ENCODE measurements around the gene ICA1.
"Not testable (repeated sequence)": the region's sequence is repeated elsewhere in the genome, so short reads cannot be mapped to it uniquely, and the experiment has no call there.

The ICA1 gene

GRCh38 chr7:8089036-8089780 lies 172.8 kb downstream of the ICA1 start:
- ATAC-seq, result no peak

DNA sequence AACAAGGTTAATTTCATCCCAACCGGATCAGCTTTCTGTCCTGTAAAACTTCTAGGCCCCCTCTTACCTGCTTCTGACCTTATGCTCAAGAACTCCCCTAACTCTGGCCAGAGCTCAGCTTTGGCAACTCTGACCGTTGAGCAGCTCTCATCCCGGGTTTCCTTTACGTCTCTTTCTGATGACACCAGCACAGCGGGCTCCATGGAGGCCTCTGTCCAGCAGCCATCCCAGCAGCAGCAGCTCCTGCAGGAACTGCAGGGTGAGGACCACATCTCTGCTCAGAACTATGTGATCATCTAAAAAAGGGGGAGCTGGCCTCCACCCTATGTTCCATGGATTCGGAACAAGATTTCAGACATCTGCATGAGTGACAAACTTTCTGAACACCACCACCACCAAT lies 175.7 kb downstream of the ICA1 start:
- ATAC-seq, result no peak

DNA sequence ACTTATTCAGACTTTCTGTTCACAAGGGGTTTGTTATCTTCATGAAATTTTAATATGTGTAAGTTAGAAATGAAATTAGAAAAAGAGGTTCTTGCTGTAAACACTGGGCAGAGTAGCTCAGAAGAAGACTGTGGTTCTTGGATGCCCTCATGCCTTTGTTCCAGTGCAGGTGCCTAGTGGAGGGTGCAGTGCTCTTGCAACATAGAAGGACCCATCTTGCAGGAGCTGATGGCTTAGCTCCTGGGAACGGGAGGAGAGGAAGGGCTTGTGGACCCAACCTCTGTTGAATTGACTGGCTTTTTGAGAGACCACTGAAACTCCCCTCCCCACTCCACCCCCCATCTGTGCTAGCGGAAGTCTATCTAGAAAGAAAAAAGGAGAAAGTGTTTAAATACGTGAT lies 176.5 kb downstream of the ICA1 start:
- no peak for ATAC-seq

GRCh38 chr7:8084836-8085235 lies 177.1 kb downstream of the ICA1 start:
- no peak for ATAC-seq

DNA sequence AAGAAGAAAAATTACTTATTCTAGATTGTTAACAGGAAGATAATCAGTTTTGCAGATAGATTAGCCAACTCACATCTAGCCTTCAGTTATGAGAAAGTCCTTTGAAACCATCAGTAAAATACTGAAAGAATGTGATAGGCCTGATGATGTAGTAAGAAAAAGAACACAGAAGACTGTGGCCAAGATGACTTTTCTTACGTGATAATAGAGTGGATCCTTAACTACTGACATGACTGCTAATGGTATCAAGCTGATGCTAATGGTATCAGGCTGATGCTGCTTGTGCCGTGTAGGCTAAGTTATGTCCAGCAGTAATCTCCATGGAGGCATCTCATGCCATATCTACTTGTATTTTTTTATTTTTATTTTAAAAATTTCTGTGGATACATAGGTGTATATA lies 179.2 kb downstream of the ICA1 start:
- no peak for ATAC-seq

DNA sequence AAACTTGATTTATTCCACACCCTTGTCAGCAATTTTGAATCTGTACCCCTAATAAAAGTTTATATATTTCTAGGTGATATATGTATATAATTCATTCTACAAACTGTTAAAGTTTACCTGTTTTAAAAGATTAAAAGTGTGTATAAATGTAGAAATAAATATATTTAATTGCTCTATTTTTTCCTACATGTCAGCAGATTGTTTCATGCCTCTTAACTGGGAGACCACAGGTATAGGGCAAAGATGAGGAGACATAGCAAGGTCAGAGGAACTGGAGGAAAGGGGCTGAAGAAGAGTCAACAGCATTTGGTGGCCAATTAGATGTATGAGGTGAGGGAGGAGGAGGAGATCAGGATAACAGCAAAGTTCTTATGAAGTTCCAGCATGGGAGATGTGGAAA lies 183.5 kb downstream of the ICA1 start:
- no peak for ATAC-seq

DNA sequence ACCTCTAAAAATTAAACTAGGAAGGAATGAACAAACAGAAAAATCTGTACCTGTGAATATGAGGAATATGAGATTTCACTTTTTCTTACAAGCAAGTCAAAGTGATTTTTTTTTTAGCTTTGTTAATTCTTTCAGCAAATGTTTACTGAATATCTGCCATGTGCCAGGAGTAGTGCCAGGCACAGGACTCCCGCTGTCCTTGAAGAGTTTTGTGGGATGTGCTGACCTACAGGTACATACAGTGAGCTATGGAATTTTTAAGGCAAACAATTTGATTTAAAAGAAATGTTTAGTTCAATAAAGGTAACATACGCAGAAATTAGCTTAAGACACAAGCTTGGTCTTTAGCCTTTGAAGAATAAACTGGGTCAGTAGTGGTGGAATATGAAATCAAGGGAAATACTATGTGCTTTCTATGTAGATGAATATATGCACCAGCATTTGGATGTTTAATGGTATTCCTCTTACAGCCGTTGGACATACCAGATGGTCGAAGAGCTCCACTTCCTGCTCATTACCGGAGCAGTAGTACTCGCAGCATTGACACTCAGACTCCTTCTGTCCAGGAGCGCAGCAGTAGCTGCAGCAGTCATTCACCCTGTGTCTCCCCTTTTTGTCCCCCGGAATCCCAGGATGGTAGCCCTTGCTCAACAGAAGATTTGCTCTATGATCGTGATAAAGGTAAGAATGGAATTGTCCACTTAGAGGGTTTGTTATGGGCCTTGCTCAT lies 191.4 kb downstream of the ICA1 start:
- ATAC-seq, result no peak

DNA sequence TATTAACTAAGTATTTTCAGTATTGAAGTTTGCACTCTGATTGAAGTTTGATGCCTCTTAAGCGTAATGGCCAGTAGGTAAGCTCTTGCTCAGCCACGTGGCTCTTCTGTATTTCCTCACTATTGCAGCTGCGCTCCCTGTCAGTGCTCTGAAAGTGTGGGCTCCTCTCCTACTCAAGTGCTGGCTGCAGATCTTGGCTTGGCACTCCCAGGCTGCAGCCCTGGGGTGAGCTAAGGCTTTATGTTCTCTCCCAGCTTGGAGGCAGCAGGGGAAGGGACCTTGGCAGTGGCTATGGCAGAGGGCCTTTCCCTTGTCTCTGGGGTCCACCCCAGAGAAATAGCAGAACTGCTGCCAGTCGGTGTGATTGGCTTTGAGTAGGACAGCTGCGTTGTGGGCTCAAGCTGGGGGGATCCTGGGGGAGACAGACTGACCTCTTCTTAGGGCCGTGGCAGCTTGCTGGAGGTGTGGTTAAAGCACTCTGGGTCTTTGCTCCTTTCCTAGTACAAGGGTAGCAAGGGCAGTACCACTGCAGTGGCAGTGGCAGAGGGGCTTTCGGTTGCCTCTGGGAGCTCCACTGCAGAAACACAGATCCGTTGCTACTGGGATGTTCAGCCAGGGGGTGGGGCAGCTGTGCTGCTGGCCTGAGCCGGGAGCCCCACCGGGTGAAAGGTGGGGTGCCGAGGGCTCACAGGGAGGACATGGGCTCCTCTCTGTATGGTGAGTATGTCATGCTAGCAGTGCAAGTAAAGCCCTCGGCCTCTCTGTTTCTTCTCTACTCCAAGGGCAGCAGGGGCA lies 192.9 kb downstream of the ICA1 start:
- ATAC-seq, result no peak

DNA sequence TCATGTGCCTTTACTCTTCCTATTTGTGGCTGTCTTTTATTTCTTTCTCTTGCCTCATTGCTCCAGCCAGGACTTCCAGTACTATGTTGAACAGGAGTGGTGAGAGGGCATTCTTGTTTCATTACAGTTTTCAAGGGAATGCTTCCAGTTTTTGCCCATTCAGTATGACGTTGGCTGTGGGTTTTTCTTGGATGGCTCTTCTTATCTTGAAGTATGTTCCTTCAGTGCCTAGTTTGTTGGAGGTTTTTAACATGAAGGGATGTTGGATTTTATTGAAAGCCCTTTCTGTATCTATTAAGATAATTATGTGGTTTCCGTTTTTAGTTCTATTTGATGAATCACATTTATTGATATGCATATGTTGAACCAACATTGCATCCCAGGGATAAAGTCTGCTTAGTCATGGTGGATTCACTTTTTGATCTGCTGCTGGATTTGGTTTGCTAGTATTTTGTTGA lies 196.6 kb downstream of the ICA1 start:
- ATAC-seq, result no peak

- ATAC-seq, result no peak
Observed at GRCh38 chr7:8064828-8065227, 197.1 kb downstream of the ICA1 start.

GRCh38 chr7:8063706-8064297 lies 198.2 kb downstream of the ICA1 start:
- ATAC-seq, result no peak

- ATAC-seq, result not testable (repeated sequence)
Observed at GRCh38 chr7:8063300-8063699, 198.7 kb downstream of the ICA1 start.
